SKM-1 treated with dmso at 0.1 percent for 144 hours (cell line): Measurements from ENCODE around the gene ST8SIA6.
"Not testable (repeated sequence)": the region's sequence is repeated elsewhere in the genome, so short reads cannot be mapped to it uniquely, and the experiment has no call there.

Experiments used
- DNase-seq: peaks from one replicate; lab custom pipeline; 2025; ENCODE audit not compliant: unreplicated experiment; lab: John Stamatoyannopoulos, UW

Gene ST8SIA6, protein sequence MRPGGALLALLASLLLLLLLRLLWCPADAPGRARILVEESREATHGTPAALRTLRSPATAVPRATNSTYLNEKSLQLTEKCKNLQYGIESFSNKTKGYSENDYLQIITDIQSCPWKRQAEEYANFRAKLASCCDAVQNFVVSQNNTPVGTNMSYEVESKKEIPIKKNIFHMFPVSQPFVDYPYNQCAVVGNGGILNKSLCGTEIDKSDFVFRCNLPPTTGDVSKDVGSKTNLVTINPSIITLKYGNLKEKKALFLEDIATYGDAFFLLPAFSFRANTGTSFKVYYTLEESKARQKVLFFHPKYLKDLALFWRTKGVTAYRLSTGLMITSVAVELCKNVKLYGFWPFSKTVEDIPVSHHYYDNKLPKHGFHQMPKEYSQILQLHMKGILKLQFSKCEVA

DNA sequence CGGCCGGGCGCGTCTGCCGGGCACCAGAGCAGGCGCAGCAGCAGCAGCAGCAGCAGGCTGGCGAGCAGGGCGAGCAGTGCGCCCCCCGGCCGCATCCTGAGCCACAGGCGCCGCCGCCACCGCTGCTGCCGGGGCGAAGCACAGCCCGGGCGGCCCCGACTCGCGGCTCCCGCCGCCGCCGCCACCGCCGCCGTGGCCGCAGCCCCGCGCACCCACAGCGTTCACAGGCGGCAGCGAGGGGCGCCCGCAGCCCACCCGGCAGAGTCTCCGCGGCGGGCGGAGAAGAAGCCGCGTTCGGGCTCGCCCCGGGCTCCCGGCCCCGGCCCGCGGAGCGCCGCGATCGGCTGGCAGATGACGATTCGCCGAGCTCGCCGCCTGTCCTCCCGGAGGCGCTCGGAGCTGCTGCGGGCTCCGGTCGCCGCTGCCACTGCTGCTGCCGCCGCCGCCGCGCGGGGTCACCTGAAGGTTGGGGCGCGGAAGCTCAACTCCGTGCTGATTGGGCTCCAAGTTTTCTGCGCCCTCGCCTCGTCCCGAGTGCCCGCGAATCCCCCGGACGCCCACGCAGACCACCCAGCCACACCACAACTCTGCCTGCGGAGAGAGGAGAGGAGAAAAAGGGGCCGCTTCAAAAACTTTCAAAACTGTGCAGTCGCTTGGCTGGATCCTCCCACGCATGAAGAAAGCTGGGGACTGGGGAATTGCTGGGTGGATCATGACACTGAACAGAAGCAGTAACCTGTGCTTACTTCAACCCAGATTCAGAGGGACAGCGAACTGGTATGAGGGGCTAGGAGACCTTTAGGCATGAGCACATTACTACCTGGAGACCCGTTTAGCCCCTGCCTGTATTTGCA is at the start of gene ST8SIA6:
Gene ST8SIA6, minus strand, starts transcription at position 435 of the 854 bp plus-strand sequence. Its CDS starts 340 bp downstream, at position 95.
- DNase-seq, result no peak

DNA sequence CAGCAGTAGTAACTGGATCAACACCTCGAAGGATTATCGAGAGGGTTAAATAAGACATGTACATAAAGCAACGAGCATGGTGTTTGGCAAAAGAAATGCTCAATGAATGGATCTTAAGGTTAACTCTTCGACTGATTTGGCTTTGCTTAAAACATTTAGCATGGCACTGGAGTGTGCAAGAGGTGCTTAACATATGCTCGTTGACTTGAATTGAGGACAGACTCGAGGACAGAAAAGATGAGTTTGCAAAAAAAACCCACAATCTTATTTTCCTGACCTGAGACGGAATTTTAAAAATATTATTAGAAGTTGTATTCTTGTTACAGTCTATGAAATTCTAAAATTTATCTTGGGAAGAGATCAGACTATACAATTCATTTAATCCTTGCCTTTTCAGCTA is 49.4 kb upstream of the ST8SIA6 start:
- no peak for DNase-seq

DNA sequence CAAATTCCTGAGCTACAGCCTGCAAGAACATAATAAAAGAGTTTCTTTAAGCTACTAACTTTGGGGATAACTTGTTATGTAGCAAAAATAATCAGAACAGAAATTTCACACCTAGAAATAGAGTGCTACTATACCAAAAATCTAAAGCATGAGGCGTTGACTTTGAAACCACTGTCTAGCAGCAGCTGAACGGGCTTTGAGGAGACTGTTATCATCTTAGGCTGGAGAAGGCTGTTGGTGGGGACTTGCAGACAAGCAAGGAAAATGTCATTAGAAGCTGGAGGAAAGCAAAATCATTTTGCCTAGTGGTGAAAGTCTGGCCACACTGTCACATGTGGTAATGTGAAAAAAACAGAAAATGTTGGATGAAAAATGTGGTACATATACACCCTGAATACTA is 48.4 kb upstream of the ST8SIA6 start:
- DNase-seq, result no peak

DNA sequence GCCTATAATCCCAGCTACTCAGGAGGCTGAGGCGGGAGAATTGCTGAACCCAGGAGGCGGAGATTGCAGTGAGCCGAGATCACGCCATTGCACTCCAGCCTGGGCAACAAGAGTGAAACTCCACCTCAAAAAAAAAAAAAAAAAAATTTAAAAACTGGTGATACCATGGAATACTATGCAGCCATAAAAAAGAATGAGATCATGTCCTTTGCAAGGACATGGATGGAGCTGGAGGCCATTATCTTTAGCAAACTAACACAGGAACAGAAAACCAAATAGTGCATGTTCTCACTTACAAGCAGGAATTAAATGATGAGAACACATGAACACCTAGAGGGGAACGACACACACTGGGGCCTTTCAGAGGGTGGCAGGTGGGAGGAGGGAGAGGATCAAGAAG is 44.6 kb upstream of the ST8SIA6 start:
- not testable (repeated sequence) for DNase-seq

DNA sequence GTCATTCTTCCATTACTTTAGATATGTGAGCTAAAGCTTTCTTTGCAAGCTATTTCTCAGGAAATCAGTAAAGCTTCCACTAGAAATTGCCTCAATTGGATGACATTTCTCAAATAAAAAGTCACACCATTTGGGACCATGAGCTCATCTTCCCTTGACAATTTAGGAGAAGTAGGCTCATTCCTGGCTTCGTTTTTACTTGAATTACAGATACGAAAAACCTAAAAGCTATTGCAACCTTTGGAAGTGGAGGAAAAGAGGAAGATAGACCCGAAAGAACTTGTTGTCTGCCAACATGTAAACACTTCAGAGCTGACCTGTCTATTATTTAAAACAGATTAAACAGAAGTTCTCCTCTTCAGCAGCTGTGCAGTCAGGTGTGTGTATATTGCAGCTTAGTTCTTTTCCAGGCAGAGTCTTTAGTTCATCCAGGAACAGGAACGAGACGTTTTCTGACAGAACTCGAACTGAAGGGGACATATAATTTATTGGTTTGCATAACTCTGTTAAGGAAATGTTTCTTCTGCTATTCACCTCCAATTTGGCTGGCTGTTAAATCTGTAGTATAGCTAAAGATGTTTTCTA is 43.1 kb upstream of the ST8SIA6 start:
- no peak for DNase-seq

DNA sequence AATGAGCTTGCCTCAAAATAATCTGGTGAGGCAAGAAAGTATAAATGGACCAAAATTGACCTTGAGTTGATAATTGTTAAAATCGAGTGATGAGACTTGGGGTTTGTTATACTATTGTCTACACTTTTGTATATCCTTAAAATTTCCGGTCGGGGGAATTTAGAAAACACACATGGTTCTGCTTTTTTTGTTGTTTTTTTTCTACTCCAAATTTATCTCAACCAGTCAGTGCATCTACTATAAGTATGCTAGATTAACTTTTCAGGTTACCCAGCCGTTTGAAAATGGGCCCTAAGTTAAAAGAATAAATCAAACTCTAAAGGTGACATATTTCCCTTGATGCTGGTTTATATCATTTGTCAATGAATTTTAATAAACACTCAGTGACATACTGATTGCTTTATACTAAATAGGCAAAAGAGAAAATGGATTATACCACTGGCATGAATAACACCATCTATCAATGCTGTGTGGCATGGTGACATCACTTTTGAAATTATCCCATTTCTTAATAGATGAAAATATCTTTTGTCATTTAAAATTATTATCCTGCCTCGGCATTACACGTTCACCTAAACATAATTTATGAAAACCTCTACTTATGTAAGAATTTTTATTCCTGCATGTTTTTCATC is 40.3 kb upstream of the ST8SIA6 start:
- DNase-seq, result no peak

DNA sequence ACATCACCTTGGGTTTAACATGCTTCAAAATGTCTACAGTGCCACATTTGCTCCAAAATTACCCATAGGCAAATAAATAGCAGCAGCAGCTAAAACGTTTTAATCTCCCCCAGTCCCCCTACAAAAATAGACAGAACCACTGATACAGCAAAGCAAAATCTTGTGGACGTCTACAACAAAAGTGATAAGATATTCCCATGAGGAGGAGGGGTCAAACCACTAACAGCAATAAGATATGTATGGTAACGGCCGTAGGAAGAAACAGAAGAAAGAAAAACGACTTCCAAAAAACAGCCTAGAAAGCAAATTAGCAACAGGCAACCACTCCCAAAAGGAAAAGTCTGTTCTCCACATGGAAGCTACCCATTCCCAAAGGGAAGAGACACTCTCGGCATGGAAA is 34.5 kb upstream of the ST8SIA6 start:
- no peak for DNase-seq

DNA sequence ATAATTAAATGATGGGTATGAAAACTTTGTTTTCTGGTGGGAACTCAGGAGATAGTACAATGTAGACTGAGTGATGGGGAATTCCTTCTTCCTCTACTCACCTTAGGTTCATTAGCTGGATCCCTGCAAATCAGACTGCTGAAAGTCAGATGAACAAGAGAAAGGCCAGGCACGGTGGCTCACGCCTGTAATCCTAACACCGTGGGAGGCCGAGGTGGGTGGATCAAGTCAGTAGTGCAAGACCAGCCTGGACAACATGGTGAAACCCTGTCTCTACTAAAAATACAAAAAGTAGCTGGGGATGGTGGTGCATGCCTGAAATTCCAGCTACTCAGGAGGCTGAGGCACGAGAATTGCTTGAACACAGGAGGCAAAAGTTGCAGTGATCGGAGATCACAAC is 28.7 kb upstream of the ST8SIA6 start:
- DNase-seq, result no peak

DNA sequence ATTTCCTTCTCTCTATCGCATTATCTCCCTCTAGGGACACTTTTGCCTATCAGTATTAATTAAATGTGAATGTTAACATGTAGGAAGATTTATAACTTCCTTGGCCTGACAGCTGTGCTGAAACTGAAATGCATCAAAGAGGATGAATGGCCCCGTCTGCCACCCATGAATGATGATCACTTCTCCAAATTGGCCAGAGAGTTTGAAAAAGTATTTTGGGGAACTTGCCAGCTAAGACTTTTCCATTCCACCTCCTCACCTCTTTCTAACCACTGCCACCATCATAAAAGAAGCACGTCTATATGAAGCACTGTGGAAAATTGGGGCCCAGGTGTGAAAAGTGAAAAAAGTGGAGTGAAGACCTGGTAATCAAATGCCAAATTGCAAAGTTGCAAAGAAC is 25.4 kb upstream of the ST8SIA6 start:
- DNase-seq, result no peak

DNA sequence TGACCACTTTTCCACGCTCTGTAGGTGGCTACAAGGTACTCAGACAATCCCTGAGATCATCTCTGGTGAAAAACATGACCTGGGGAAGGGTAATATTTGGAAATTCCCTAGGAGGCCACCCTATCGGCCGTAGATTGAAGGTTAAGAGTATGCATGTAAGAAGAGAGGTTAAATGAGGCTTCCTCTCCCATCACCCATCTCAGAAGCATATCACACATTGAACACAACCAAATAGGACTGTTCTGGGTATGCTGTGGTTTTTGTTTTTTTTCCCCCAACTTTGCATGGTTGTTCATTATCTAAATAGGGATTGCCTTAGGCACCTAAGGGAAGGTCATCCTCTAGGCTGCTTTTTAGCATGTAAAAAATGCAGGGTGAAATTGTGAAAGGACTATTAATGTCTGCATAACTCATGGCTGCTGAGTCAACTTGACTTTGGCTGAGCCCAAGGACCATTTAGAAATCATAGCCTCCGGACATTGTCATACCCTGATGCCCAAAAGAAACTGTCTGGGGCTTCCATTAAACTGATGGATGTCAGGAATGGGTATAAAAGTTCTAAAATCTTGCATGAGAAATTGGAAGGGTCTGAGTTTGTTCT is 24.7 kb upstream of the ST8SIA6 start:
- no peak for DNase-seq

DNA sequence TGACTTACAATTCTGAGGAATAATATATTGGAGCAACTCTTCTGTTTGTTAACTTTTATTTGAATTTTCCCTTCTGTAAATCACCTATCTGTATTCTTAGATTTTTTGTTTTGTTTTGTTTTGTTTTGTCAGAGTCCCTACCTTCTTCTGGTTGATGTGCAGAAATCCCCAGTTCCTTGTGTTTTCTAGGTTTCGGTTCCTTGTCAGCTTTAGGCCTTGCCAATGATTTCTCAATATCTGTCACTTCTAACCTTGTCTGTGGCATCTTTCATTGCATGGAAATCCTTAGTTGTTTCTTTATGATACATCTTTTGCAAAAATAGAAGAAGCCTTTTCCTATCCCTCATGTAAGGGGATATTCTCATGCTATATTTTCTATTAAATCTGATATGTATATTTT is 21.7 kb upstream of the ST8SIA6 start:
- no peak for DNase-seq

DNA sequence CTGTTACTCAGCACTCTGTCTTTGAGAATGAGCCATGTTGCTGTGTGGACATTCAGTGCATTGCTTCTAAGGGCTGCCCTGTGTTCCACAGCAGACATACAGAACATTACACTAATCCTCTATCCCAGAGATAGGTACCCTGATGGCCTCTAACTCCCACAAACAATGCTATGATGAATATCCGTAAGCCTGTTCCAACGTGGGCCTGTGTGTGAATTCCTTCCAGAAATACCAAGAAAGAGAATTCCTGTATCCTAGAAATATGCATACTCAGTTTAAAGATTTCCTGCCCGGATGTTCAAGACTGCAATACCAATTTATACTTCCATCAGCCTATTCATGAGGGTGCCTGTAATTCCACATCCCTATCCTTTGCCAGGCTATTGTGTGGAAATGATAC is 21.3 kb upstream of the ST8SIA6 start:
- no peak for DNase-seq

DNA sequence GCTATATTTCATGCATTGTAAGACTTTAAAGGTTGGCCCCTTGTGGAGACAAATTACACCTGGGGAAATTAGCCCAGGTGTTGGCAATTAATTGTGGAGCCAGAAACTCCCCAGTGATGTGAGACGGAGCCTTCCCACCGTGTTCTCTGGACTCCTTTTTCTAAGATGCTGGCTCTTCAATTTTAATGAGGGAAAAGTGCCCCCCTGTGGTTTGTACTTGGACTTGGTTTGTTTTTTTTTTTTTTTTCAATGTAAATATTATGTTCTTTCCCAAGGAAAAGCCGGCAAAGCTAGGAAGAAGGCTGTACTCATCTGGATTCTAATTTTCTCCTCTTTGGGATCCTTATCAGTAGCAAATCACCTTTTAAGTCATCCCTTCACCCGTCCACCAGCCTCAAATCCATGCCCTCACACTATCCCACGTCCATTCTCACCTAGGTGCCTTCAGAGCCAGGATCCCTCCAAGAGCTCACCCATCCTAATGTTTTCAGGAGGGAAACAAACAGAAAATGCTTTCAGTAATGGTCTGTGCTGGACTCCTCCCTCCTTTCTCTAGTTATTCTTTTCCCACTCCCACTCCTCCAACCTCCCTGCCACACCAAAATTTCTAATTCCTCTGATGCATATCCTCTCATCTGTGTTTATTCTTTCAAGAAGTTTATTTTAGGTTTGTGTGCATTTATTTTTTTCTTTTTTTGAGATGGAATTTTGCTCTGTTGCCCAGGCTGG is 20.4 kb upstream of the ST8SIA6 start:
- no peak for DNase-seq

DNA sequence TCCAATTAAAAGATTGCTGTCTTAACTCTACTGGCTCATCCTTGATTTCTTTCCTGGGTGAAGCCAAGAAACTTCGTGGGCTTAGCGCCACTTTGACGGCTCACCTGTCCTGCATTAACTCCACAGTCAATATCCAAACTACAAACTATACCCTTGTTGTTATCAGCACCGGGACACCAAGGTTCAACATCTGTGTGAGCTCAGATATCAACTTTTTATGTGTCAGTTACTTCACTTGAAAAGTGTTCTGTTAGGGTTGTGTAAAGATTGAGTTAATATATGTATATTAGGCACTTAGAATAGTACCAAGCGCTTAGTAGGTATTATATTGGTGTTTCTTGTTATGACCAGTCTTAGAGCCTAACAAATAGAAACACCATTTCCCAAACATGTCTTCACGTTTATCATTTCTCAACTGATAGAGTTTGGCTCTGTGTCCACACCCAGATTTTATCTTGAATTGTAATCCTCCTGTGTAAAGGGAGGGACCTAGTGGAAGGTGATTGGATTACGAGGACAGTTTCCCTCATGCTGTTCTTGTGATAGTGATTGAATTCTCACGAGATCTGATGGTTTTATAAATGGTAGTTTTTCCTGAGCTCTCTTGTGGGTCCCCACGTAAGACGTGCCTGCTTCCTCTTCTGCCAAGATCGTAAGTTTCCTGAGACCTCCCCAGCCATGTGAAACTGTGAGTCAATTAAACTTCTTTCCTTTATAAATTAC is 19.0 kb upstream of the ST8SIA6 start:
- no peak for DNase-seq

DNA sequence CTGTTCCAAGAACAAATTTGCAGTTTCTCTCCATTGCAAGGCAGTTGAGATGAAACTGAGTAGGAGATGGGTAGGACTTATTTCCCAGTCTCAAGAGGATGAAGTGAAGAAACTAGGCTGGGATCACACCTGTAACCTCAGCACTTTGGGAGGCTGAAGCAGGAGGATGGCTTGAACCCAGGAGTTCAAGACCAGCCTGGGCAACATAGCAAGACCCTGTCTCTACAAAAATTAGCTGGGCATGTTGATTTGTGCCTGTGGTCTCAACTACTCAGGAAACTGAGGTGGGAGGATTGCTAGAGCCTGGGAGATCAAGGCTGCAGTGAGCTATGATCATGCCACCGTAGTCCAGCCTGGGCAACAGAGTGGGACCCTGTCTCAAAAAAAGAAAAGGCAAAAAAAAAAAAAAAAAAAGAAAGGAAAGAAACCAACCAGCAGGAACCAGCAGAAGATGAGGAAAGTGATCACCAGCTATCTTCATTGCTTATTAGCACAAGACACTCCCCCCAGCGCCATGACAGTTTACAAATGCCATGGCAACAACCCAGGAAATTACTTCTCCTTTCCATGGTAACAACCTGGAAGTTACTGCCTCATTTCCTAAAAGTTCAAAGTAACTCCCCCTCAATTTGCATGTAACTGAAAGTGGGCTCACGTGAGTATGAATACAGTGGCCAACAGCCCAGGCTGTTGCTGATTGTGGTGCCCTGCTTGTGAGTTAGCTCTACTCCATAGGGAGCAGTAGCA is 18.3 kb upstream of the ST8SIA6 start:
- DNase-seq, result no peak

DNA sequence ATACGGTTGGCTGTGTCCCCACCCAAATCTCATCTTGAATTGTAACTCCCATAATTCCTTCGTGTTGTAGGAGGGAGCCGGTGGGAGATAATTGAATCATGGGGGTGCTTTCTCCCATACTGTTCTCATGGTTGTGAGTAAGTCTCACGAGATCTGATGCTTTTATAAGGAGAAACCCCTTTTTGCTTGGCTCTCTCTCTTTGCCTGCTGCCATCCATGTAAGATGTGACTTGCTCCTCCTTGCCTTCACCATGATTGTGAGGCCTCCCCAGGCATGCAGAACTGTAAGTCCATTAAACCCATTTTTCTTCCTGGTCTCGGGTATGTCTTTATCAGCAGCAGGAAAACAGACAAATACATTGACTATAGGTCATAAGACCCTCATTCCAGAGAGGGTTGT is 15.9 kb upstream of the ST8SIA6 start:
- no peak for DNase-seq

DNA sequence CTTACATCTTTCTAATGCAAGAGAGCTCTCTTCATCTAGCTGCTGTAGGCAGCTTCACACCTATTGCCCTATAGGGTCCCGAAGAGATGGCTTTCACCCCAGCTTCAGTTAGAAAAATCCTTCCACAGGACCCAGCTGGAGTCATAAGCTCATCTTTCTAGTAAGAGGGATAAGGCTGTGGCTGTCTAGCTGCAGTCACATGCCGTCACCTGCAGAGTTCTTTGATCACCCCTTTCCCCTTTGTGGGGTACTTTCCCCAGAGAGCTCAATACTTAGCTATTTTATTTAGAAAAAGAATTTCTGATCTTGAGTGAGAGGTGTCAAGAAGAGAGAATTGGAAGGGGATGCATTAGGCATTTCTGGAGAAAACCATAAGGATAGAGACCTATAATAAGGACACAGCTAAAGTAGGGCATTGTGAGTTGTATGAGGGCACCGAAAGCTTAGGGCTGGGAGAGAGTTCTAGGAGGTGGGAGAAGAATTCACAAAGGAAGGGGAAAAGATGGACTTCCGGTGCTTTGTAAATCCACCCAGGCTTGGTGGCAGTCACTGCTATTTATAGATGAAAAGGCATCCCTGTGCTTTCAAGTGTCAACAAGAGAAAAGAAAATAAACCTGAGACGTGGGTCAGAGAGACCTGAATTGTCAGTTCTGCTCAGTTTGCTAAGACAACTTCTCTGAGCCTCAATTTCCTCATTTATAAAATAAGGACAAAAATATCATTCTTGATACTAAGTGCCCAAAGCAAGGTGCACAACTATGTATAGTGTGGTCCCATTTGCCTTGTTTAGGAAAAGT is 11.1 kb upstream of the ST8SIA6 start:
- DNase-seq, result no peak

DNA sequence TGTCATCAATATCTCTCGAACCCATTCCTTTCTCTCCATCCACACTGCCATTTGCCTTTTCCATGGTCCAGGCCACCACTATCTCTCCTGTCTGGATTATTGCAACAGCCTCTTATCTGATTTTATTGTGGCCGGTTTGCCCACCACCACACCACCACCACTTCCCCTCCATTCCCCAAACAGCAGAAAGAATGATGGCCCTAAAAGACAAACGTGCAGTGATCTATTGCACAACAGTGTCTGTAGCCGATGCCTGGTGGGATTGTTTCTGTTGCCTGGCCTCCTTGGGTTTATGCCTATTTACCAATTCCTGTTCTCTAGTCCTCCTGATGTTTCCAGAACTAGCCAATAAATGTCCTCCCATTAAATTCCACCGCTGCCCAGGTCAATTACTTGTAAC is 10.2 kb upstream of the ST8SIA6 start:
- DNase-seq, result no peak
